Lower leg skin (tissue), 4 donors: ENCODE results near the gene AUTS2. TPM values are rescaled to one million over a fixed set of nuclear protein-coding genes. Genes with fewer than 3 reads are reported as not detected.

Source experiments
- DNase-seq, 2 donors: peaks; one replicate each; pipeline ENCODE4 v3.0.0-alpha.2; 2019; ENCODE audit warnings: low spot score in 2 of 2
- H3K4me3 ChIP-seq: fragments of 200-600 bp; sonication (generic); 2 replicates; pipeline ENCODE4 v1.5.1; 2017; ENCODE audit warnings: mild to moderate bottlenecking, low read depth; ENCODE audit not compliant: poor library complexity, severe bottlenecking
- POLR2A ChIP-seq, 2 donors: fragments of 450-650 bp; IDR thresholded peaks; one replicate each; pipeline ENCODE4 v1.6.1; 2016 to 2017; ENCODE audit warnings: antibody characterized with exemption in 2 of 2, mild to moderate bottlenecking in 1 of 2, moderate library complexity in 1 of 2
- whole genome bisulfite sequencing, 2 donors: methylation state at CpG; one replicate each; pipeline ENCODE4 v1.1.5; 2018; 5-methylcytosine and 5-hydroxymethylcytosine counted together
- intact Hi-C: fragments of 100-400 bp; cut with DNase I; formaldehyde crosslinking; loops from one replicate; pipeline ENCODE4 v1.15.0; 2023; ENCODE audit warnings: low total_unique reads
- total RNA-seq, 4 donors: library from RNA; depleted of rRNA; stranded (reverse); fragments of >200 nt; gene quantifications; one replicate each; pipeline ENCODE4 v1.1.0, GENCODE V29; 2016
- TF ChIP-seq, protein P1 (sequence below), 3 donors: fragments of 450-650 bp; IDR thresholded peaks; one replicate each; pipeline ENCODE4 v1.5.1; 2016; ENCODE audit warnings: antibody characterized with exemption in 3 of 3, mild to moderate bottlenecking in 3 of 3, moderate library complexity in 2 of 3

Gene AUTS2
- total RNA-seq, 4 donors from 2014 or later: 30.8 to 41.9 (median 40.5) TPM

DNA sequence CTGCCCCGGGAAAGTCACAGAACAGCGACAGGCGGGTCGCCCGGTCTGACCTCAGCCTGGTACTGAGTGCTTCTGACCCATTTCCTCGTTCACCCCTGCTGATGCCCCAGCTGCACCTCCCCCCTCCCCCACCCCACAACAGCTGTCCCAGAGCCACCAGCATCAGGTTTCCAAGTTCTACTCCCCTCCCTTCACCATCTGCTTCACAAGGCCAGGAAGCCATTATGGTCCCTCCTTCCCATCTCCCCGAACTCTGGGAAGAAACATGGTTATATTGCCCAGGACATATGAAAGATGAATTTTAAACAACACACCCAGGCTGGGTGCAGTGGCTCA, 1231.8 kb downstream of the AUTS2 start:
- no peak overlapping the region for H3K4me3 ChIP-seq
- 39 to 58% methylated on average over 7 of the region's 7 CpGs for WGBS, 2 donors
- TF ChIP-seq, protein P1, sequence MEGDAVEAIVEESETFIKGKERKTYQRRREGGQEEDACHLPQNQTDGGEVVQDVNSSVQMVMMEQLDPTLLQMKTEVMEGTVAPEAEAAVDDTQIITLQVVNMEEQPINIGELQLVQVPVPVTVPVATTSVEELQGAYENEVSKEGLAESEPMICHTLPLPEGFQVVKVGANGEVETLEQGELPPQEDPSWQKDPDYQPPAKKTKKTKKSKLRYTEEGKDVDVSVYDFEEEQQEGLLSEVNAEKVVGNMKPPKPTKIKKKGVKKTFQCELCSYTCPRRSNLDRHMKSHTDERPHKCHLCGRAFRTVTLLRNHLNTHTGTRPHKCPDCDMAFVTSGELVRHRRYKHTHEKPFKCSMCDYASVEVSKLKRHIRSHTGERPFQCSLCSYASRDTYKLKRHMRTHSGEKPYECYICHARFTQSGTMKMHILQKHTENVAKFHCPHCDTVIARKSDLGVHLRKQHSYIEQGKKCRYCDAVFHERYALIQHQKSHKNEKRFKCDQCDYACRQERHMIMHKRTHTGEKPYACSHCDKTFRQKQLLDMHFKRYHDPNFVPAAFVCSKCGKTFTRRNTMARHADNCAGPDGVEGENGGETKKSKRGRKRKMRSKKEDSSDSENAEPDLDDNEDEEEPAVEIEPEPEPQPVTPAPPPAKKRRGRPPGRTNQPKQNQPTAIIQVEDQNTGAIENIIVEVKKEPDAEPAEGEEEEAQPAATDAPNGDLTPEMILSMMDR (IDR thresholded peaks at IDR 0.05): no peak
- TF ChIP-seq POLR2A (IDR thresholded peaks at IDR 0.05): no peak
- no peak for DNase-seq
- intact Hi-C loops: no loop called here

DNA sequence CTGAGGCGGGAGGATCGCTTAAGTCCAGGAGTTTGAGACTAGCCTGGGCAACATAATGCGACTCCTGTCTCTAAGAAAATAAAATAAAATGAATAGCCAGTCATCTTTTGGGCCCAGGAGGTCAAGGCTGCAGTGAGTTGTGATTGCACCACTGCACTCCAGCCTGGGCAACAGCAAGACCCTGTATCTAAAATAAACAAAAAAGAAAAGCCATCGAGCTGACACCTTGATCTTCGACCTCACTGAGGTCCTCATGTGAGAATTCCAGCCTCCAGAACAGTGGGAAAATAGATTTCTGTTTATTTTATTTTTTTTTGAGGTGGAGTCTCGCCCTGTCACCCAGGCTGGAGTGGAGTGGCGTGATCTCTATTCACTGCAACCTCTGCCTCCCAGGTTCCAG, 1232.2 kb downstream of the AUTS2 start:
- WGBS, 2 donors: 91 to 92% methylated on average over 7 of the region's 7 CpGs
- intact Hi-C loops: no loop called here
- no peak overlapping the region for H3K4me3 ChIP-seq
- DNase-seq: peak in 1 of 2 donors; percentile 28
- no peak for TF ChIP-seq POLR2A (IDR thresholded peaks at IDR 0.05)
- TF ChIP-seq, protein P1 (IDR thresholded peaks at IDR 0.05): no peak

DNA sequence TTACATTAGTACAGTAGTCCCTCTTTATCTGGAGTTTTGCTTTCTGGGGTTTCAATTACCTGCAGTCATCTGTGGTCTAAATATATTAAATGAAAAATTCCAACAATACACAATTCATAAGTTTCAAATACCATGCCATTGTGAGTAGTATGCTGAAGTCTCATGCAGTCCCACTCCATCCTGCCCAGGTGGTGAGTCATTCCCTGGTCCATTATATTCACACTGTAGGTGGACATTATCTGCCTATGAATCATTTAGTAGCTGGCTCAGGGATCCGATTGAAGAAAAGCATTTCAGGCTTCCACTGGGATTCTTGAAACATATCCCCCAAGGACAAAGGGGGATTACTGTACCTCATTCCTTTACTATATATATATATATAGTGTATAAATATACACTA, 1235.5 kb downstream of the AUTS2 start:
- intact Hi-C loops: no loop called here
- peak in 1 of 2 donors; percentile 34 for DNase-seq
- H3K4me3 ChIP-seq: no peak overlapping the region
- 44 to 63% methylated on average over 1 of the region's 1 CpG for WGBS, 2 donors
- TF ChIP-seq, protein P1 (IDR thresholded peaks at IDR 0.05): no peak
- no peak for TF ChIP-seq POLR2A (IDR thresholded peaks at IDR 0.05)

DNA sequence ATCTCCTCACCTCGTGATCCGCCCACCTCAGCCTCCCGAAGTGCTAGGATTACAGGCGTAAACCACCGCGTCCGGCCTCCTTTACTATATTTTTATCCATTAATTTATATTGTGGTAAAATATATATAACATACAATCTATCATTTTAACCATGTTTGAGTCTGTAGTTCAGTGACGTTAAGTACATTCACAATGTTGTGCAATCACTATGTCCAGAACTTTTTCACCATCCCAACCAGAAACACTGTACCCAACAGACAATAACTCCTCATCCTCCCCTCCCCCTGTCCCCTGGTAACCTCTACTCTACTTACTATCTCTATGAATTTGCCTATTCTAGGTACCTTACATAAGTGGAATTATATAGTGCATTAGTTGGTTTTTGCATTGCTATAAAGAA, 1236.1 kb downstream of the AUTS2 start:
- 83 to 99% methylated on average over 8 of the region's 8 CpGs for WGBS, 2 donors
- no peak for TF ChIP-seq POLR2A (IDR thresholded peaks at IDR 0.05)
- TF ChIP-seq, protein P1 (IDR thresholded peaks at IDR 0.05): no peak
- no peak overlapping the region for H3K4me3 ChIP-seq
- DNase-seq: no peak
- intact Hi-C loops: no loop called here

DNA sequence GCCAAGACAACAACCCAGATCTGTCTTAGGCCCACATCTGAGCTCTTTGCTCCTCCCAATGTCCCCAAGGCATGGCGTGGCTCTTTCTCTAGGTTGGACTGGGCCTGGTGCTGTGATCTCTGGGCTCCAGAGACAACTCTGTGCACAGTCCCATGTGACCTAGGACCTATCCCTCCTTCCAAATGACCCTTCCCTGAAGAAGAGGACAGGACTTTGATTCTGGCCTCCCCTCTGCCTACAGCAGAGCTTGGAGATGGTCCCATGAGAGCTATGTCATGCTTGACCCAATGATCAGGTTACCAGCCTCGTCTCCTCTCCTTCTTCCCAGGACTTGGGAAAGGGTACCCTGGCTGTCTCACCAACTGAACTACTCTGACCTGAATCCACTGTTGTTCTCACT, 1237.4 kb downstream of the AUTS2 start:
- no peak overlapping the region for H3K4me3 ChIP-seq
- WGBS, 2 donors: 43 to 92% methylated on average over 2 of the region's 2 CpGs
- TF ChIP-seq POLR2A (IDR thresholded peaks at IDR 0.05): no peak
- TF ChIP-seq, protein P1 (IDR thresholded peaks at IDR 0.05): no peak
- DNase-seq: peak in 1 of 2 donors; percentile 26
- intact Hi-C loops: no loop called here

DNA sequence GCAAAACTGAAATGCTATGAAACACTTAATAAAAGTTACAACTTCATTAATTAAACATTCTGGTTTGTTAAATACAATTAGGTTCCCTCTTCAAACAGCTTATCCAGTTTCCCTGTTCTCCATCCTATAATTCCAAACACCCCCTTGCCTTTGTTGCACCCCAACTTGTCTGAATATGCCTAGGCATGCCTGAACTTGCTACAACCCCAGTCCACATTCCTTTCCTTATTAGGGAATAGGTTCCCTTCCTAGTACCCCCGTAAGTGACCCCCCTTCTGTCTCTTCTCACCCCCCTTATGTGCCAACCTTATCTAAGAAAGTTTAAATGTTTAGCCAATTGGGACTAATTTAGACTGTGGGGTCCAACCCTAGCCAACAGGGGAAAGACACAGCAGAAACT, 1238.0 kb downstream of the AUTS2 start:
- WGBS, 2 donors: 62 to 66% methylated on average over 1 of the region's 1 CpG
- DNase-seq: no peak
- intact Hi-C loops: no loop called here
- TF ChIP-seq, protein P1 (IDR thresholded peaks at IDR 0.05): no peak
- TF ChIP-seq POLR2A (IDR thresholded peaks at IDR 0.05): no peak
- H3K4me3 ChIP-seq: no peak overlapping the region
